CD8-positive, alpha-beta memory T cell (primary cell): Measurements from ENCODE around the gene TSHZ2. TPM values are rescaled to one million over a fixed set of nuclear protein-coding genes. Genes with fewer than 3 reads are reported as not detected.
"Not testable (repeated sequence)": the region's sequence is repeated elsewhere in the genome, so short reads cannot be mapped to it uniquely, and the experiment has no call there.

Source experiments
- CTCF ChIA-PET: fragments of 350-600 bp; sonication (Branson Sonifier 250); formaldehyde crosslinking; loops from one replicate; lab custom pipeline; 2021; ENCODE audit warnings: antibody characterized with exemption; lab: Charles Lee
- POLR2A ChIA-PET: fragments of 350-600 bp; sonication (Branson Sonifier 250); formaldehyde crosslinking; loops from one replicate; lab custom pipeline; 2021; ENCODE audit warnings: antibody characterized with exemption; lab: Charles Lee
- DNase-seq, 5 donors: peaks; one replicate each; pipeline versions ENCODE4 v3.0.0 to v3.0.0-alpha.2; 2020 to 2022; ENCODE audit warnings: mixed read lengths in 1 of 5
- H3K27ac ChIP-seq: one replicate; pipeline ENCODE4 v1.7.0; 2013; ENCODE audit warnings: low read depth, mild to moderate bottlenecking, low read length, moderate library complexity
- H3K27me3 ChIP-seq: 2 replicates; pipeline ENCODE4 v1.7.0; 2013; ENCODE audit warnings: low read length, mild to moderate bottlenecking; ENCODE audit not compliant: insufficient read depth, poor library complexity, severe bottlenecking
- H3K36me3 ChIP-seq: 2 replicates; pipeline ENCODE4 v1.7.0; 2013; ENCODE audit warnings: mild to moderate bottlenecking, low read length, moderate library complexity; ENCODE audit not compliant: insufficient read depth
- H3K4me1 ChIP-seq: 2 replicates; pipeline ENCODE4 v1.7.0; 2013; ENCODE audit warnings: mild to moderate bottlenecking, low read length, moderate library complexity; ENCODE audit not compliant: insufficient read depth
- H3K4me3 ChIP-seq: 2 replicates; pipeline ENCODE4 v1.7.0; 2013; ENCODE audit warnings: mild to moderate bottlenecking, low read length
- H3K9me3 ChIP-seq: 2 replicates; pipeline ENCODE4 v1.7.0; 2013; ENCODE audit warnings: mild to moderate bottlenecking, low read length
- H3K27ac Mint-ChIP-seq, 8 donors: one replicate each; pipeline ENCODE4 v1.8.0; 2020 to 2021; ENCODE audit warnings: mixed read lengths in 8 of 8, mild to moderate bottlenecking in 6 of 8, inconsistent platforms in 3 of 8, moderate library complexity in 3 of 8
- H3K27me3 Mint-ChIP-seq, 2 donors: one replicate each; pipeline ENCODE4 v1.8.0; 2020 to 2021; ENCODE audit warnings: mixed read lengths in 2 of 2, mild to moderate bottlenecking in 1 of 2, moderate library complexity in 1 of 2
- H3K36me3 Mint-ChIP-seq, 3 donors: one replicate each; pipeline ENCODE4 v1.8.0; 2020 to 2021; ENCODE audit warnings: mixed read lengths in 3 of 3, inconsistent platforms in 1 of 3, mild to moderate bottlenecking in 1 of 3
- H3K4me1 Mint-ChIP-seq, 3 donors: one replicate each; pipeline ENCODE4 v1.8.0; 2020 to 2021; ENCODE audit warnings: mixed read lengths in 3 of 3, inconsistent platforms in 1 of 3, mild to moderate bottlenecking in 1 of 3
- H3K4me3 Mint-ChIP-seq, 7 donors: one replicate each; pipeline ENCODE4 v1.8.0; 2020 to 2021; ENCODE audit warnings: mixed read lengths in 7 of 7, mild to moderate bottlenecking in 6 of 7, moderate library complexity in 4 of 7, inconsistent platforms in 2 of 7
- H3K9me3 Mint-ChIP-seq, 5 donors: one replicate each; pipeline ENCODE4 v1.8.0; 2020 to 2022; ENCODE audit warnings: mixed read lengths in 5 of 5, mild to moderate bottlenecking in 3 of 5, moderate library complexity in 2 of 5, inconsistent platforms in 1 of 5
- polyA plus RNA-seq: library from polyadenylated mRNA; unstranded; fragments of 300-500 nt; fragmentation: Illumina TruSeq; gene quantifications from one replicate; pipeline ENCODE4 v1.2.3, GENCODE V29; 2021
- total RNA-seq, 2 experiments: library from RNA; stranded (reverse); gene quantifications; one replicate each; pipeline ENCODE4 v1.2.3, GENCODE V29; 2021

Gene TSHZ2
- total and polyA plus RNA-seq, 3 experiments from 2014 or later = 0.10 to 1.6 (median 1.5) TPM

DNA sequence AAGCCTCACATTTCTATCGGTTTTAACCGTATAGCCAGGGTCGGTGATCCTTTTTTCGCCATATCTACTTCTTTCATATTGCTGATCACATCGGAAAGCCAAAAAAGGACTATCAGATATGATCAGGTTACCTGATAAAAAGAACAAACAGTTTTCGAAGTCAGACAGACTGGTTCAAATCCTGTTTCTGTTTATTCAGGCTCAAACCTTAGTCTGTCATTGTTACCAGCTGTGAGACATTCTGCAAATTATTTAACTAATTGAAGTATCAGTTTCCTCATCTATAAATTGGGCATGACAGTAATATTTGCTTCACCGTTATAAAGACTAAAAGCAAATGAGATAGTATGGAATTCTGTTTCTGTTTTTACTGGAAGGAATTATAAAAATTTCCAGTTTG is 111.3 kb downstream of the TSHZ2 start:
- DNase-seq = no peak
- CTCF ChIA-PET = no interaction called here
- Mint-ChIP-seq H3K4me3 (no peak overlapping the region), H3K27ac (no peak overlapping the region), H3K9me3 (peaks cover 0 to 3% (median 0%) of the 10 kb centered on the region in 5 donors), H3K27me3 (peaks cover 0 to 5% of the 10 kb centered on the region in 2 donors), H3K36me3 (no peaks in the 10 kb centered on the region), H3K4me1 (peaks cover 0 to 16% (median 0%) of the 10 kb centered on the region in 3 donors)
- H3K9me3 ChIP-seq = no peaks in the 10 kb centered on the region
- H3K4me1 ChIP-seq = peaks cover 5% of the 10 kb centered on the region
- H3K27ac ChIP-seq = no peak overlapping the region
- H3K27me3 ChIP-seq = no peaks in the 10 kb centered on the region
- H3K36me3 ChIP-seq = no peaks in the 10 kb centered on the region
- POLR2A ChIA-PET = no interaction called here
- H3K4me3 ChIP-seq = no peak overlapping the region

DNA sequence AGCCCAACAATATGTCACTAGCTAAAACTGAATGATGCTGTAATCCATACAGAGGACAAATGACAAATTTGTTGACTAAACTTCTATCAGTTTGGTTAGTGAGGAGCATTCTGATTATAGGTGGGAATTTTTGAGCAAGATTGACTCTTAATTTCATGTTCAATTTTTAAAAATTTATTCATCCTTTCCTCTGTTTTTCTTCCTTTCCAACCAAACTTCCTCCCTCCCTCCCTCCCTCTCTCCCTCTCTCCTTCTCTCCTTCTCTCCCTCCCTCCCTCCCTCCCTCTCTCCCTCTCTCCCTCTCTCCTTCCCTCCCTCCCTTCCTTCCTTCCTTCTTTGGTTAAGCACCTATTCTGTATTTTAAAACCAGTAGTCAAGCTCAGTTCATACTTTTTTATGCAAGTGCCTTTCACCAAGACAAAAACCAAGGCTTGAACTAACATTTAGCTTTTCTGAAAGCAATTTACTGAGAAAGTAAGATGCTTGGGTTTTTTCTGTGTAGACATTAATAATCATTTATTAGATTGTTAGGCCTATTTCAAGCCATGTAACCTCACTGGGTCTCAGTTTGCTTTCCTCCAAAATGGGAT is 112.3 kb downstream of the TSHZ2 start:
- POLR2A ChIA-PET = no interaction called here

DNA sequence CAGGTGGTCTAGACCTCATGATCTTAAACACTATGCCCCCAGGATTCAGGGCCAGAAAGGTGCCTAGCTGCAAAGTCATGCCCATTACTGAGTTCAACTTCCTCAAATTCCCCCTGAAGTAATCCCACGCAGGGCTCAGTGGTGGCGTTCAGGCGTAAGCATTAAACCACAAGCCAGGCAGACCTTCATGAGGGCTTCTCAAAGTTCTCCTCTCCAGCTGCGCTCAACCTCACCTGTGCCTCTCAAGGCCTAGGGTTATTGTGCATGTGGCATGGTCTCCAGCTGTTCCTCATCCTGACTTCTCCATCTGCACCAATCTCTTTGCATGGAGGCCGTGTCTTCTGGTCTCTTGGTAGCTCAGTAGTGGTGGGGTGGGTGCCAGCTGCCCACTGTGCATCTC is 113.6 kb downstream of the TSHZ2 start:
- Mint-ChIP-seq H3K27ac (no peak overlapping the region), H3K9me3 (peaks cover 0 to 3% (median 0%) of the 10 kb centered on the region in 5 donors), H3K4me1 (peaks cover 0 to 7% (median 0%) of the 10 kb centered on the region in 3 donors), H3K4me3 (no peak overlapping the region), H3K27me3 (peaks cover 5 to 7% of the 10 kb centered on the region in 2 donors), H3K36me3 (peaks cover 0 to 1% (median 0%) of the 10 kb centered on the region in 3 donors)
- Histone ChIP-seq H3K9me3 (no peaks in the 10 kb centered on the region), H3K4me3 (no peak overlapping the region), H3K27ac (no peak overlapping the region), H3K4me1 (no peaks in the 10 kb centered on the region), H3K36me3 (no peaks in the 10 kb centered on the region), H3K27me3 (no peaks in the 10 kb centered on the region)
- ChIA-PET POLR2A (no interaction called here), CTCF (no interaction called here)
- no peak for DNase-seq

More for the DNA sequence above, 112.3 kb downstream of the TSHZ2 start:
- CTCF ChIA-PET = no interaction called here
- DNase-seq = no peak
- Mint-ChIP-seq H3K36me3 (peaks cover 0 to 1% (median 0%) of the 10 kb centered on the region in 3 donors), H3K4me1 (peaks cover 0 to 16% (median 0%) of the 10 kb centered on the region in 3 donors), H3K9me3 (peaks cover 0 to 3% (median 0%) of the 10 kb centered on the region in 5 donors), H3K4me3 (no peak overlapping the region), H3K27ac (no peak overlapping the region), H3K27me3 (peaks cover 5% of the 10 kb centered on the region in 2 donors)
- Histone ChIP-seq H3K36me3 (no peaks in the 10 kb centered on the region), H3K9me3 (no peaks in the 10 kb centered on the region), H3K27me3 (no peaks in the 10 kb centered on the region), H3K4me1 (peaks cover 5% of the 10 kb centered on the region), H3K4me3 (no peak overlapping the region), H3K27ac (no peak overlapping the region)

DNA sequence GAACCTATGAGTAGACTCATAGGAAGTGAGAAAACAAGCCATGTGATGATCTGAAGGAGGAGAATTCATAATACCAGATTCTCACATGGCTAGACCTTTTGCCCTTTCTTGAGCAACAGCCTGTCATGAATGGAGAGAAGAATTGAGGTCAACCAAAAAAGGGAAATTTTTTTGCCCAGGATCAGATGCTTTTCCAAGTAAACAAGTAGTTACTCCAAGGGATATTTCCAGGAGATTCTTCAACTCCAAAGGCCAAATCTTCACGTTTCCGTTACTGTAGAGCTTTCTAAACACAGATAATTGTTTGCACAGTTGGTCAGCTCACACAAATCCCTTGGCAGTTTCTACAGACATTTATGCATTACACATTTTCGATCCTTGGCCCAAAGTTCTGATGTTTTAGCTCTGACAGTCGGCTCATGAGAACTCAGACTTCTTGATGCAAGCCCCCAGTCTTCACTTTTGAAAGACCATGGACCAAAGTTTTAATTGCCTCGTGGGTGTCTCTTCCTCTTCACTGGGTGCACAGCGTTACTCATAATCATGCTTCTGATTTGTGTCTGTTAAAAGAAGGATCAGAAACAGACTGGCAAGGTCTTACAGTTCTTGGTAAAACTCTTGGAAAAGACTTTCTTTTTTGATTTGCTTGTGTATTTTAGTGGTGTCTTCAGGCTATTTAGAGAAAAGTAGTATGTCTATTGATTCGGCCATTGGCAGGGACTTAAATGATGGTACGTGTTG is 115.0 kb downstream of the TSHZ2 start:
- no peak overlapping the region for H3K4me3 Mint-ChIP-seq
- H3K9me3 Mint-ChIP-seq = peaks cover 0 to 3% (median 0%) of the 10 kb centered on the region in 5 donors
- peaks cover 0 to 1% (median 0%) of the 10 kb centered on the region in 3 donors for H3K36me3 Mint-ChIP-seq
- Histone ChIP-seq H3K27ac (no peak overlapping the region), H3K4me1 (no peaks in the 10 kb centered on the region), H3K27me3 (no peaks in the 10 kb centered on the region), H3K9me3 (no peaks in the 10 kb centered on the region), H3K4me3 (no peak overlapping the region), H3K36me3 (no peaks in the 10 kb centered on the region)
- CTCF ChIA-PET = no interaction called here
- H3K27ac Mint-ChIP-seq = no peak overlapping the region
- DNase-seq = no peak
- H3K4me1 Mint-ChIP-seq = no peaks in the 10 kb centered on the region
- peaks cover 3 to 10% of the 10 kb centered on the region in 2 donors for H3K27me3 Mint-ChIP-seq
- POLR2A ChIA-PET = no interaction called here

DNA sequence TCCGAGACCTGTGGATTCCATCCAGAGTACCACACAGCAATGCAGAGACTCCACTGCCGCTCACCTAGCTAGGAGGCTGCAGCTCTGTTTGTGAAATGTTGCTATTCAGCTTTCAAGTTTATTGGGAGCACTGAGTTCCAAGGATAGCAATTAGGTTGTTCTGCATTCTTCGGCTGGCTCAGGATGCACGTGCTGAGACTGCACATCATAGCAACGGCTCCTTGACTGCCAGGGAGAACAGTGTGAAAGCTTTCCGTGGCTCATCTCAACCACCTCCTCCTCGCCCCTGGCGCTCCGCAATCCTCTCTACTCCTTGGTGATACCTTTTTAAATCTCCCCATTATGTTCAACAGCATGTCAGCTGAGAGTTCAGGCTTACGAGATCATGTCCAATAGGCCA is 116.6 kb downstream of the TSHZ2 start:
- H3K36me3 Mint-ChIP-seq = peaks cover 0 to 1% (median 0%) of the 10 kb centered on the region in 3 donors
- POLR2A ChIA-PET = no interaction called here

DNA sequence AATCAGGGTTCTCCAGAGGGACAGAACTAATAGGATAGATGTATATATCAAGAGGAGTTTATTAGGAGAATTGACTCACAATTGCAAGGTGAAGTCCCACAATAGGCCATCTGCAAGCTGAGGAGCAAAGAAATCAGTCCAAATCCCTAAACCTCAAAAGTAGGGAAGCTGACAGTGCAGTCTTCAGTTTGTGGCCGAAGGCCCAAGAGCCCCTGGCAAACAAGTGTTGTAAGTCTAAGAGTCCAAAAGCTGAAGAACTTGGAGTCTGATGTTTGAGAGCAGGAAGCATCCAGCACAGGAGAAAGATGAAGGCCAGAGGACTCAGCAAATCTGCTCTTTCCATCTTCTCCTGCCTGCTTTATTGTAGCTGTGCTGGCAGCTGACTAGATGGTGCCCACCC is 117.7 kb downstream of the TSHZ2 start:
- POLR2A ChIA-PET = not testable (repeated sequence)

More for the DNA sequence above, 116.6 kb downstream of the TSHZ2 start:
- H3K4me3 ChIP-seq = no peak overlapping the region
- CTCF ChIA-PET = no interaction called here
- no peaks in the 10 kb centered on the region for H3K4me1 ChIP-seq
- H3K9me3 ChIP-seq = no peaks in the 10 kb centered on the region
- Mint-ChIP-seq H3K4me3 (no peak overlapping the region), H3K9me3 (peaks cover 0 to 3% (median 0%) of the 10 kb centered on the region in 5 donors), H3K27me3 (peaks cover 3 to 10% of the 10 kb centered on the region in 2 donors), H3K4me1 (no peaks in the 10 kb centered on the region), H3K27ac (no peak overlapping the region)
- no peaks in the 10 kb centered on the region for H3K36me3 ChIP-seq
- DNase-seq = no peak
- H3K27ac ChIP-seq = no peak overlapping the region
- no peaks in the 10 kb centered on the region for H3K27me3 ChIP-seq

DNA sequence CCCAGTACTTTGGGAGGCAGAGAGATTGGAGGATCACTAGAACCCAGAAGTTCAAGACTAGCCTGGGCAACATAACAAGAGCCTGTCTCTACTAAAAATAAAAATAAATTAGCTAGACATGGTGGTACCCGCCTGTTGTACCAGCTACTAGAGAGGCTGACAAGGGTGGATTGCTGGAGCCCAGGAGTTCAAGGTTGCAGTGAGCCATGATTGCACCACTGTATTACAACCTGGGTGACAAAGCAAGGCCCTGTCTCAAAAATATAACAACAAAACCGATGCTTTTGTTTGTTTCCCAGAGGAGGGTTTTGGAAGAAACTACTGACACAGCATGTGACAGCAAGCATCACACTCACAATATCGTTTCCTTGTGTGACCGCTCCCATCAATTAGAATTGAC is 119.6 kb downstream of the TSHZ2 start:
- peaks cover 0 to 4% (median 0%) of the 10 kb centered on the region in 3 donors for H3K36me3 Mint-ChIP-seq

More for the DNA sequence above, 117.7 kb downstream of the TSHZ2 start:
- H3K4me3 ChIP-seq, H3K9me3 ChIP-seq, CTCF ChIA-PET, H3K4me1 ChIP-seq, H3K27me3 ChIP-seq, H3K36me3 ChIP-seq, DNase-seq, H3K27ac ChIP-seq, H3K4me3 Mint-ChIP-seq, H3K36me3 Mint-ChIP-seq, H3K4me1 Mint-ChIP-seq, H3K9me3 Mint-ChIP-seq: not testable (repeated sequence)
- peak overlapping the region in 1 of 8 donors; percentile 36 for H3K27ac Mint-ChIP-seq
- H3K27me3 Mint-ChIP-seq = peaks cover 3 to 10% of the 10 kb centered on the region in 2 donors

DNA sequence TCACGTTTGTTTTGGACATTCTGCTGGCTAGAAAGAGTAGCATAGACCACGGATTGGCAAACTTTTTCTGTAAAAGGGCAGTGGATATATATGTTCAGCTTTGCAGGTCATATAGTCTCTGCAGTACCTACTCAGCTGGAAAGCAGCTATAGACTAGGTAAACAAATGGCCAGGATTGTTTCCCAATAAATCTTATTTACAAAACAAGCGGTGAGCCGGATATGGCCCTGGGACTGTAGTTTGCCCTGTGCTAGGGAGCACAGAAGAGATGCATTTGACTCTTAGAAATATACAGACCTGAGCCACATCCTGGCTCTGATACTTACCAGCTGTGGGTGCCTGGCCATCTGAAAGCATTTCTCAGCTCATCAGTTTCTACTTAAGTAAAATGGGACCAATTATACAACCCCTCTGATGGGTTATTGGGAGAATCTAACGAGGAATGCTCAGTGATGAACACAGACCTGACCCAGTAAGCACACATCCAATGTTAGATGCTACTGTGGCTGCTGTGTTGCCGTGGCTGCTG is 120.7 kb downstream of the TSHZ2 start:
- CTCF ChIA-PET = interaction anchor here (1.2 kb wide), 1 partner anchor 24 kb away, joined by 3 read pairs; no protein-coding TSS in a partner anchor
- H3K36me3 Mint-ChIP-seq = peaks cover 0 to 4% (median 0%) of the 10 kb centered on the region in 3 donors
- no peaks in the 10 kb centered on the region for H3K4me1 Mint-ChIP-seq
- H3K36me3 ChIP-seq = no peaks in the 10 kb centered on the region
- no peaks in the 10 kb centered on the region for H3K9me3 Mint-ChIP-seq
- no peak overlapping the region for H3K4me3 ChIP-seq
- POLR2A ChIA-PET = no interaction called here
- no peak overlapping the region for H3K27ac ChIP-seq
- peaks cover 1 to 15% of the 10 kb centered on the region in 2 donors for H3K27me3 Mint-ChIP-seq
- H3K9me3 ChIP-seq = no peaks in the 10 kb centered on the region
- no peaks in the 10 kb centered on the region for H3K27me3 ChIP-seq
- no peak for DNase-seq
- no peak overlapping the region for H3K27ac Mint-ChIP-seq
- H3K4me3 Mint-ChIP-seq = no peak overlapping the region
- no peaks in the 10 kb centered on the region for H3K4me1 ChIP-seq

More for the DNA sequence above, 119.6 kb downstream of the TSHZ2 start:
- ChIA-PET CTCF (no interaction called here), POLR2A (no interaction called here)
- Mint-ChIP-seq H3K27ac (no peak overlapping the region), H3K9me3 (no peaks in the 10 kb centered on the region), H3K4me3 (no peak overlapping the region), H3K27me3 (peaks cover 1 to 15% of the 10 kb centered on the region in 2 donors), H3K4me1 (no peaks in the 10 kb centered on the region)
- Histone ChIP-seq H3K4me1 (no peaks in the 10 kb centered on the region), H3K4me3 (no peak overlapping the region), H3K27me3 (no peaks in the 10 kb centered on the region), H3K9me3 (no peaks in the 10 kb centered on the region), H3K27ac (no peak overlapping the region), H3K36me3 (no peaks in the 10 kb centered on the region)
- no peak for DNase-seq
